IMR-90 (cell line): ENCODE data around the gene ATXN1. TPM values are rescaled to one million over a fixed set of nuclear protein-coding genes. Genes with fewer than 3 reads are reported as not detected.

Experiments
- ATAC-seq: fragments of 200-7000 bp; cut with Tn5 transposase; 2 replicates; pipeline ENCODE4 v1.9.1; 2020; ENCODE audit warnings: low read depth, mild to moderate bottlenecking, moderate library complexity
- BruUV-seq: library from RNA; stranded (reverse); fragments of 400-500 nt; replicated peaks from 2 replicates; lab custom pipeline; 2021; lab: Mats Ljungman, UMichigan
- CTCF ChIA-PET: fragments of 300-600 bp; formaldehyde crosslinking; extraction: SDS; loops from one replicate; lab custom pipeline; 2021; ENCODE audit warnings: antibody characterized with exemption; lab: Yijun Ruan, JAX
- POLR2A ChIA-PET: fragments of 300-600 bp; sonication (Branson Sonifier 250); formaldehyde crosslinking; loops from one replicate; lab custom pipeline; 2022; ENCODE audit warnings: antibody characterized with exemption; ENCODE audit not compliant: unreplicated experiment; lab: Charles Lee
- DNase-seq: peaks from one replicate; pipeline ENCODE4 v3.0.0; 2013
- H2AFZ ChIP-seq: replicated peaks from 2 replicates; pipeline ENCODE3; 2013; ENCODE audit warnings: low read length, mild to moderate bottlenecking; ENCODE audit not compliant: poor library complexity
- H2AK5ac ChIP-seq: 2 replicates; pipeline ENCODE4 v1.6.1; 2013; ENCODE audit warnings: low read depth, low read length, inconsistent platforms
- H2AK9ac ChIP-seq: replicated peaks from 2 replicates; pipeline ENCODE3; 2013; ENCODE audit warnings: mild to moderate bottlenecking, low read depth, low read length, moderate library complexity; ENCODE audit not compliant: poor library complexity
- H2BK120ac ChIP-seq: 2 replicates; pipeline ENCODE4 v1.6.1; 2013; ENCODE audit warnings: low read depth, low read length, inconsistent platforms
- H2BK15ac ChIP-seq: 3 replicates; pipeline ENCODE4 v1.6.1; 2013; ENCODE audit warnings: low read depth, low read length, inconsistent platforms
- H2BK20ac ChIP-seq: 2 replicates; pipeline ENCODE4 v1.6.1; 2013; ENCODE audit warnings: low read depth, mild to moderate bottlenecking, inconsistent platforms, low read length, moderate library complexity
- H2BK5ac ChIP-seq: 2 replicates; pipeline ENCODE4 v1.6.1; 2013; ENCODE audit warnings: mild to moderate bottlenecking, low read depth, low read length, inconsistent platforms; ENCODE audit not compliant: poor library complexity, severe bottlenecking
- H3K14ac ChIP-seq: replicated peaks from 2 replicates; pipeline ENCODE4 v1.6.1; 2013; ENCODE audit warnings: low read depth, low read length, inconsistent platforms
- H3K18ac ChIP-seq: 2 replicates; pipeline ENCODE4 v1.6.1; 2013; ENCODE audit warnings: low read depth, low read length, control low read depth
- H3K23ac ChIP-seq: 2 replicates; pipeline ENCODE4 v1.6.1; 2013; ENCODE audit warnings: low read depth, low read length, inconsistent platforms
- H3K27ac ChIP-seq: 2 replicates; pipeline ENCODE4 v1.5.1; 2013; ENCODE audit warnings: mild to moderate bottlenecking, control low read depth, low read length; ENCODE audit not compliant: insufficient read depth
- H3K27me3 ChIP-seq: 2 replicates; pipeline ENCODE4 v1.6.1; 2013; ENCODE audit warnings: low read length; ENCODE audit not compliant: control insufficient read depth, insufficient read depth
- H3K36me3 ChIP-seq: 2 replicates; pipeline ENCODE4 v1.6.1; 2013; ENCODE audit warnings: low read length, mixed read lengths; ENCODE audit not compliant: control insufficient read depth, insufficient read depth
- H3K4ac ChIP-seq: 2 replicates; pipeline ENCODE4 v1.6.1; 2013; ENCODE audit warnings: low read depth, low read length, inconsistent platforms
- H3K4me1 ChIP-seq: 2 replicates; pipeline ENCODE4 v1.6.1; 2013; ENCODE audit warnings: low read length, mixed read lengths; ENCODE audit not compliant: control insufficient read depth, insufficient read depth
- H3K4me2 ChIP-seq: 2 replicates; pipeline ENCODE4 v1.6.1; 2013; ENCODE audit warnings: low read depth, mild to moderate bottlenecking, control low read depth, low read length, moderate library complexity
- H3K4me3 ChIP-seq: 2 replicates; pipeline ENCODE4 v1.5.1; 2013; ENCODE audit warnings: low read depth, mild to moderate bottlenecking, control low read depth, low read length, moderate library complexity; ENCODE audit not compliant: insufficient read depth
- H3K56ac ChIP-seq: 2 replicates; pipeline ENCODE4 v1.6.1; 2013; ENCODE audit warnings: low read length, inconsistent platforms; ENCODE audit not compliant: insufficient read depth; ENCODE audit errors: extremely low read depth
- H3K79me1 ChIP-seq, 2 experiments: 2 replicates each; pipeline ENCODE4 v1.6.1; 2013; ENCODE audit warnings: low read length in 2 of 2, inconsistent platforms in 1 of 2, low read depth in 1 of 2
- H3K9ac ChIP-seq: 2 replicates; pipeline ENCODE4 v1.6.1; 2013; ENCODE audit warnings: low read depth, low read length, control low read depth
- H3K9me1 ChIP-seq: 2 replicates; pipeline ENCODE4 v1.6.1; 2013; ENCODE audit warnings: low read length, inconsistent platforms; ENCODE audit not compliant: insufficient read depth
- H3K9me3 ChIP-seq: 2 replicates; pipeline ENCODE4 v1.6.1; 2013; ENCODE audit warnings: low read length; ENCODE audit not compliant: control insufficient read depth, insufficient read depth
- H4K20me1 ChIP-seq: 2 replicates; pipeline ENCODE4 v1.6.1; 2013; ENCODE audit warnings: low read length, inconsistent platforms; ENCODE audit not compliant: insufficient read depth
- H4K5ac ChIP-seq: 2 replicates; pipeline ENCODE4 v1.6.1; 2013; ENCODE audit warnings: mild to moderate bottlenecking, low read depth, low read length, control low read depth
- H4K8ac ChIP-seq, 2 experiments: 2 replicates each; pipeline ENCODE4 v1.6.1; 2013; ENCODE audit warnings: low read depth in 2 of 2, low read length in 2 of 2, control low read depth in 1 of 2, inconsistent platforms in 1 of 2
- H4K91ac ChIP-seq: 2 replicates; pipeline ENCODE4 v1.6.1; 2013; ENCODE audit warnings: low read depth, low read length, inconsistent platforms; ENCODE audit not compliant: insufficient read depth
- BHLHE40 ChIP-seq: fragments of 150-350 bp; IDR thresholded peaks from 2 replicates; pipeline ENCODE4 v1.6.1; 2016; ENCODE audit warnings: mild to moderate bottlenecking, low read depth, low read length
- CEBPB ChIP-seq: IDR thresholded peaks from 2 replicates; pipeline ENCODE4 v1.6.1; 2012; ENCODE audit warnings: low read depth, low read length, improper control_type of control experiment
- CHD1 ChIP-seq: IDR thresholded peaks from 2 replicates; pipeline ENCODE4 v1.6.1; 2012; ENCODE audit warnings: low read depth, low read length, improper control_type of control experiment
- FOS ChIP-seq: fragments of 150-350 bp; IDR thresholded peaks from 2 replicates; pipeline ENCODE4 v1.6.1; 2016; ENCODE audit warnings: low read depth, low read length
- MAFK ChIP-seq: IDR thresholded peaks from 2 replicates; pipeline ENCODE4 v1.6.1; 2012; ENCODE audit warnings: low read depth, low read length, improper control_type of control experiment
- MAZ ChIP-seq: IDR thresholded peaks from 2 replicates; pipeline ENCODE4 v1.6.1; 2012; ENCODE audit warnings: low read depth, mild to moderate bottlenecking, low read length, improper control_type of control experiment, moderate library complexity, borderline replicate concordance
- MXI1 ChIP-seq: IDR thresholded peaks from 2 replicates; pipeline ENCODE4 v1.6.1; 2012; ENCODE audit warnings: low read depth, mild to moderate bottlenecking, low read length, moderate library complexity, borderline replicate concordance
- NFE2L2 ChIP-seq: fragments of 150-350 bp; IDR thresholded peaks from 2 replicates; pipeline ENCODE4 v1.6.1; 2016; ENCODE audit warnings: low read depth, mild to moderate bottlenecking, low read length
- POLR2A ChIP-seq: IDR thresholded peaks from 2 replicates; pipeline ENCODE4 v1.6.1; 2012; ENCODE audit warnings: mild to moderate bottlenecking, low read depth, low read length
- RAD21 ChIP-seq: IDR thresholded peaks from 2 replicates; pipeline ENCODE4 v1.6.1; 2012; ENCODE audit warnings: low read length, improper control_type of control experiment
- RCOR1 ChIP-seq: IDR thresholded peaks from 2 replicates; pipeline ENCODE4 v1.6.1; 2012; ENCODE audit warnings: mild to moderate bottlenecking, low read length, improper control_type of control experiment; ENCODE audit not compliant: insufficient replicate concordance
- RFX5 ChIP-seq: IDR thresholded peaks from 2 replicates; pipeline ENCODE4 v1.8.0; 2012; ENCODE audit warnings: low read depth, mild to moderate bottlenecking, low read length, moderate library complexity
- SMC3 ChIP-seq: fragments of 150-350 bp; IDR thresholded peaks from 2 replicates; pipeline ENCODE4 v1.6.1; 2016; ENCODE audit warnings: low read depth, mild to moderate bottlenecking, antibody characterized with exemption, low read length, moderate library complexity
- dilution Hi-C: fragments of 300-500 bp; cut with HindIII; formaldehyde crosslinking; loops from one replicate; pipeline ENCODE4 v1.14.3; 2018; ENCODE audit warnings: low sequenced_read_pairs; ENCODE audit not compliant: unreplicated experiment
- in situ Hi-C: fragments of 300-500 bp; cut with MboI; formaldehyde crosslinking; loops from 3 replicates; pipeline ENCODE4 v1.14.3; 2019; ENCODE audit warnings: low sequenced_read_pairs, inconsistent platforms, mixed read lengths
- intact Hi-C: fragments of 100-400 bp; cut with micrococcal nuclease; formaldehyde crosslinking; loops from 2 replicates; pipeline ENCODE4 v1.10.0; 2022
- polyA plus RNA-seq, 3 experiments: library from polyadenylated mRNA; depleted of rRNA; stranded (reverse); fragments of >200 nt; gene quantifications; 2 replicates each; pipeline ENCODE4 v1.2.3, GENCODE V29; 2012; ENCODE audit warnings: low replicate concordance in 1 of 3
- total RNA-seq: library from RNA; depleted of rRNA; stranded (reverse); fragments of >200 nt; gene quantifications from 2 replicates; pipeline ENCODE4 v1.2.3, GENCODE V29; 2012
- TF ChIP-seq, protein P1 (sequence below): fragments of 150-350 bp; IDR thresholded peaks from 2 replicates; pipeline ENCODE4 v1.6.1; 2016; ENCODE audit warnings: low read depth, mild to moderate bottlenecking, low read length, moderate library complexity, borderline replicate concordance
- TF ChIP-seq, protein P2 (sequence below): fragments of 150-350 bp; IDR thresholded peaks from 2 replicates; pipeline ENCODE4 v1.6.1; 2017; ENCODE audit warnings: mild to moderate bottlenecking, antibody characterized with exemption, low read length, low read depth
- TF ChIP-seq, protein P3 (sequence below): conservative IDR thresholded peaks from 2 replicates; pipeline ENCODE4 v1.5.1; 2012; ENCODE audit warnings: mild to moderate bottlenecking, low read depth, low read length, improper control_type of control experiment

The ATXN1 gene
- total and polyA plus RNA-seq, 2 of the 4 experiments (the other 2 are of a cell fraction) = 7.3 to 11.1 TPM

DNA sequence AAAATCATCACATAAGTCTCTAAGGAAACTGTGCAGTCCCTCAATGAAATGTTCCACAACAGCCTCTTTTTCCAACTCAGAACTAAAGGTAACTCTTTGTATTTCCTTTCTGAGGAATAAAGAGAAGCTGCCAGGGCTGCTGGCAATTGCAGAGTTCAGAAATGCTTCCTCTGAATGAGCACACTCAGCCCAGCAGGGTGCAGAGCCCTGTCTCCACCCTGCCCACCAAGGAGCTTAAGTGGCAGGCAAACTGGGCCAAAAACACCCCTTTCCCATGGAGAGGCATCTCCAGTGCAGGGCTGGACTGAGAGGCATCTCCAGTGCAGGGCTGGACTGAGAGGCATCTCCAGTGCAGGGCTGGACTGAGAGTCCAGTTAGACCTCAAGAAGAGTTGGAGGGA is 267.5 kb downstream of the ATXN1 start:
- peaks cover 2% of the 10 kb centered on the region; the same call in 1 of the 2 replicates for H3K9me1 ChIP-seq
- in situ Hi-C loops (no loop called here), intact Hi-C loops (no loop called here), dilution Hi-C loops (no loop called here)
- no peak overlapping the region for H2AK5ac ChIP-seq
- no peak overlapping the region for H2AFZ ChIP-seq
- H4K5ac ChIP-seq = no peak overlapping the region
- no peak overlapping the region for H3K14ac ChIP-seq
- peaks cover 8% of the 10 kb centered on the region for H3K4me1 ChIP-seq
- no peak overlapping the region for H4K91ac ChIP-seq
- H2BK5ac ChIP-seq = no peak overlapping the region
- 0 out of 2 replicates have a peak, but pooled peaks cover 3% of the 10 kb centered on the region for H4K20me1 ChIP-seq
- no peaks in the 10 kb centered on the region for H3K9me3 ChIP-seq
- H3K23ac ChIP-seq = no peak overlapping the region
- POLR2A ChIA-PET = no interaction called here
- no peak overlapping the region for H2BK120ac ChIP-seq
- no peak overlapping the region for H3K18ac ChIP-seq
- H3K9ac ChIP-seq = no peak overlapping the region
- peaks cover 3 to 11% of the 10 kb centered on the region in 2 experiments for H3K79me1 ChIP-seq
- H4K8ac ChIP-seq = no peak overlapping the region
- TF ChIP-seq, protein P1, sequence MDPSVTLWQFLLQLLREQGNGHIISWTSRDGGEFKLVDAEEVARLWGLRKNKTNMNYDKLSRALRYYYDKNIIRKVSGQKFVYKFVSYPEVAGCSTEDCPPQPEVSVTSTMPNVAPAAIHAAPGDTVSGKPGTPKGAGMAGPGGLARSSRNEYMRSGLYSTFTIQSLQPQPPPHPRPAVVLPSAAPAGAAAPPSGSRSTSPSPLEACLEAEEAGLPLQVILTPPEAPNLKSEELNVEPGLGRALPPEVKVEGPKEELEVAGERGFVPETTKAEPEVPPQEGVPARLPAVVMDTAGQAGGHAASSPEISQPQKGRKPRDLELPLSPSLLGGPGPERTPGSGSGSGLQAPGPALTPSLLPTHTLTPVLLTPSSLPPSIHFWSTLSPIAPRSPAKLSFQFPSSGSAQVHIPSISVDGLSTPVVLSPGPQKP = no peak
- TF ChIP-seq, protein P2, sequence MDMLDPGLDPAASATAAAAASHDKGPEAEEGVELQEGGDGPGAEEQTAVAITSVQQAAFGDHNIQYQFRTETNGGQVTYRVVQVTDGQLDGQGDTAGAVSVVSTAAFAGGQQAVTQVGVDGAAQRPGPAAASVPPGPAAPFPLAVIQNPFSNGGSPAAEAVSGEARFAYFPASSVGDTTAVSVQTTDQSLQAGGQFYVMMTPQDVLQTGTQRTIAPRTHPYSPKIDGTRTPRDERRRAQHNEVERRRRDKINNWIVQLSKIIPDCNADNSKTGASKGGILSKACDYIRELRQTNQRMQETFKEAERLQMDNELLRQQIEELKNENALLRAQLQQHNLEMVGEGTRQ = no peak
- no peak for TF ChIP-seq MAZ
- no peak for TF ChIP-seq RAD21
- no peak for TF ChIP-seq RCOR1
- TF ChIP-seq MAFK = no peak
- TF ChIP-seq FOS = no peak
- no peak for TF ChIP-seq MXI1
- no peak for TF ChIP-seq BHLHE40
- TF ChIP-seq, protein P3, sequence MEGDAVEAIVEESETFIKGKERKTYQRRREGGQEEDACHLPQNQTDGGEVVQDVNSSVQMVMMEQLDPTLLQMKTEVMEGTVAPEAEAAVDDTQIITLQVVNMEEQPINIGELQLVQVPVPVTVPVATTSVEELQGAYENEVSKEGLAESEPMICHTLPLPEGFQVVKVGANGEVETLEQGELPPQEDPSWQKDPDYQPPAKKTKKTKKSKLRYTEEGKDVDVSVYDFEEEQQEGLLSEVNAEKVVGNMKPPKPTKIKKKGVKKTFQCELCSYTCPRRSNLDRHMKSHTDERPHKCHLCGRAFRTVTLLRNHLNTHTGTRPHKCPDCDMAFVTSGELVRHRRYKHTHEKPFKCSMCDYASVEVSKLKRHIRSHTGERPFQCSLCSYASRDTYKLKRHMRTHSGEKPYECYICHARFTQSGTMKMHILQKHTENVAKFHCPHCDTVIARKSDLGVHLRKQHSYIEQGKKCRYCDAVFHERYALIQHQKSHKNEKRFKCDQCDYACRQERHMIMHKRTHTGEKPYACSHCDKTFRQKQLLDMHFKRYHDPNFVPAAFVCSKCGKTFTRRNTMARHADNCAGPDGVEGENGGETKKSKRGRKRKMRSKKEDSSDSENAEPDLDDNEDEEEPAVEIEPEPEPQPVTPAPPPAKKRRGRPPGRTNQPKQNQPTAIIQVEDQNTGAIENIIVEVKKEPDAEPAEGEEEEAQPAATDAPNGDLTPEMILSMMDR = no peak
- no peak for TF ChIP-seq POLR2A
- TF ChIP-seq NFE2L2 = no peak
- TF ChIP-seq CHD1 = no peak
- TF ChIP-seq RFX5 = no peak
- TF ChIP-seq SMC3 = no peak
- no peak for TF ChIP-seq CEBPB
- H3K27ac ChIP-seq = no peak overlapping the region
- no TSS peak for BruUV-seq
- H3K4me2 ChIP-seq = no peak overlapping the region
- no peaks in the 10 kb centered on the region for H3K27me3 ChIP-seq
- H3K56ac ChIP-seq = no peak overlapping the region
- no peak overlapping the region for H2BK15ac ChIP-seq
- H3K4ac ChIP-seq = no peak overlapping the region
- no peak overlapping the region for H2BK20ac ChIP-seq
- CTCF ChIA-PET = no interaction called here
- DNase-seq = no peak
- H2AK9ac ChIP-seq = no peak overlapping the region
- no peak overlapping the region for H3K4me3 ChIP-seq
- peaks cover 1% of the 10 kb centered on the region; the same call in 1 of the 2 replicates for H3K36me3 ChIP-seq
- ATAC-seq = no peak
